GM18526 (cell line): ENCODE data around the gene CTSE.

Experiments
- POLR2A ChIP-seq: IDR thresholded peaks from 3 replicates; pipeline ENCODE4 v1.6.1; 2011; ENCODE audit not compliant: insufficient read length; ENCODE audit errors: extremely low read depth

The CTSE gene

GRCh38 chr1:206021008-206021625 is 2.6 kb downstream of the CTSE start:
- no peak for TF ChIP-seq POLR2A

GRCh38 chr1:206020393-206021007 is 3.2 kb downstream of the CTSE start:
- TF ChIP-seq POLR2A = no peak

- TF ChIP-seq POLR2A = no peak
These were observed 8.6 kb downstream of the CTSE start for GRCh38 chr1:206015071-206015470.

GRCh38 chr1:206014601-206015000 is 9.1 kb downstream of the CTSE start:
- no peak for TF ChIP-seq POLR2A

GRCh38 chr1:206013026-206013795 is 10.5 kb downstream of the CTSE start:
- TF ChIP-seq POLR2A = no peak

GRCh38 chr1:206012086-206012859 is 11.4 kb downstream of the CTSE start:
- TF ChIP-seq POLR2A = no peak

- TF ChIP-seq POLR2A = no peak
These were observed 12.6 kb downstream of the CTSE start for GRCh38 chr1:206011057-206011456.

GRCh38 chr1:206010060-206010459 is 13.6 kb downstream of the CTSE start:
- no peak for TF ChIP-seq POLR2A

- no peak for TF ChIP-seq POLR2A
These were observed 16.7 kb downstream of the CTSE start for GRCh38 chr1:206006946-206007345.

GRCh38 chr1:206005778-206006180 is 17.9 kb downstream of the CTSE start:
- TF ChIP-seq POLR2A = no peak

- no peak for TF ChIP-seq POLR2A
These were observed 18.5 kb downstream of the CTSE start for GRCh38 chr1:206005234-206005633.

GRCh38 chr1:206004826-206005225 is 18.9 kb downstream of the CTSE start:
- no peak for TF ChIP-seq POLR2A

- no peak for TF ChIP-seq POLR2A
These were observed 19.6 kb downstream of the CTSE start for GRCh38 chr1:206003854-206004800.
